SKM-1 (cell line): Measurements from ENCODE around the gene RHBDL1.
A peak's percentile ranks its signal among the peaks of the same experiment; 100 is the strongest.

ENCODE experiments used
- DNase-seq: peaks from one replicate; lab custom pipeline; 2025; ENCODE audit not compliant: unreplicated experiment; lab: John Stamatoyannopoulos, UW

The RHBDL1 gene

DNA sequence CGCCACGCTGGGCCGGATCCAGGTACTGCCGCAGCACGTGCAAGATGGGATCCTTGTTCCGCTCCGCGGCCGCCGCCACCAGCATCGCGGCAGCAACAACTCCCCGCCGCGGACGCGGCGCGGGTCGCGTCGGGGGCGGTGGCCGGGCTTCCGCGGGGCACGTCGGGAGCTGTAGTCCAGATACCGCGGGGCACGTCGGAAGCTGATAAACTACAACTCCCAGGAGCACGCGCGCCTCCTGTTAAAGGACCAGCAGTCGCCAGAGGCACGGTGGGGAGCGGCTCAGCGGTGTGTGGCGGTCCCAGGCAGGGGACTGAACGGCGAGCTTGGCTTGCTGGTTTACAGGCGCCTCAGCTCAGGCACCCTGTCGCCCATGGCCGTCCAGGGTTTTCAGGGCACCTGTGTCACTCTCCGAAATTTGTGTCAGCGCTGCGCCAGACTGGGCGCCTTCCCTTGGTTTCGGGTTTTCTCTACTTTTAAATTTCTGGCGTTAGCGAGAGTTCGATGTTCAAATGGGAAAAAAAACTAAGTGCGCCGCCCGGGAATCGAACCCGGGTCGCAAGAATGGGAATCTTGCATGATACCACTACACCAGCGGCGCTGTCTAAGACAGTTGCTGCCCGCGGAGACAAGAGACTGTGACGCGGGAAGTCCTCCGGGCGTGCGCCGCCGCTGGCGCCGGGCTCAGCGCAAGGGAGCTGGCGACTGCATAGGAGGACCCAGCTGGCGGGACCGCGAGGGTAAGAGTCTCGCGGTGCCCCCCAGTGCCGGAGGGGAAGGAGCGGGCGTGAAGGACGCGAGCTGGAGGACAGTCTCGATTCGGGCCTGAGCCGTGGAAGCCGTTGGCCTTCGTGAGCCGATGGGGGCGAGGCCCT, 39.0 kb upstream of the RHBDL1 start, which contains the start of gene METTL26:
METTL26 (minus strand) TSS at position 100 of the 875 bp plus-strand sequence; CDS start at position 85, 15 bp downstream.
- peak; percentile 87 for DNase-seq

GRCh38 chr16:637081-638018, 38.1 kb upstream of the RHBDL1 start:
- DNase-seq = no peak

- DNase-seq = no peak
Observed at GRCh38 chr16:638034-638543, 37.4 kb upstream of the RHBDL1 start.

DNA sequence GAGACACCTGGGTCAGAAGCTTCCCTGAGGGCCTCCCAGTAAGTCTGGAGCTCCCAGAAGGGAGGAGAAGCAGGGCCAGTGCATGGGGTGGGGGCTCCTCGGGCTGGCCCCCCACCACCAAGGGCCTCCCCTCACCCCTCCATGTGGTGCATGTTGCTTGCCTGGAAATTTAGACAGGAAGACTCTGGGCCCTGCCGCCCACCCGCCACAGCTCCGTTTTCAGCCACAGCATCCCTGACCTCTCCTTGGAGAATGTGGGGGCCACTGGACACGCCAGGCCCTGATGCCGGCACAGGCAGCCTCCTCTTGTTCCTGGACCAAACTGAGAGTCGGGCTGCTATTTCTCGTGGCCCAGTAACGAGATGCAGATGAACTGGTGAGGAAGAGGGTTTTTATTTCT, 36.6 kb upstream of the RHBDL1 start:
- no peak for DNase-seq

- no peak for DNase-seq
Observed at GRCh38 chr16:640614-641013, 34.9 kb upstream of the RHBDL1 start.

DNA sequence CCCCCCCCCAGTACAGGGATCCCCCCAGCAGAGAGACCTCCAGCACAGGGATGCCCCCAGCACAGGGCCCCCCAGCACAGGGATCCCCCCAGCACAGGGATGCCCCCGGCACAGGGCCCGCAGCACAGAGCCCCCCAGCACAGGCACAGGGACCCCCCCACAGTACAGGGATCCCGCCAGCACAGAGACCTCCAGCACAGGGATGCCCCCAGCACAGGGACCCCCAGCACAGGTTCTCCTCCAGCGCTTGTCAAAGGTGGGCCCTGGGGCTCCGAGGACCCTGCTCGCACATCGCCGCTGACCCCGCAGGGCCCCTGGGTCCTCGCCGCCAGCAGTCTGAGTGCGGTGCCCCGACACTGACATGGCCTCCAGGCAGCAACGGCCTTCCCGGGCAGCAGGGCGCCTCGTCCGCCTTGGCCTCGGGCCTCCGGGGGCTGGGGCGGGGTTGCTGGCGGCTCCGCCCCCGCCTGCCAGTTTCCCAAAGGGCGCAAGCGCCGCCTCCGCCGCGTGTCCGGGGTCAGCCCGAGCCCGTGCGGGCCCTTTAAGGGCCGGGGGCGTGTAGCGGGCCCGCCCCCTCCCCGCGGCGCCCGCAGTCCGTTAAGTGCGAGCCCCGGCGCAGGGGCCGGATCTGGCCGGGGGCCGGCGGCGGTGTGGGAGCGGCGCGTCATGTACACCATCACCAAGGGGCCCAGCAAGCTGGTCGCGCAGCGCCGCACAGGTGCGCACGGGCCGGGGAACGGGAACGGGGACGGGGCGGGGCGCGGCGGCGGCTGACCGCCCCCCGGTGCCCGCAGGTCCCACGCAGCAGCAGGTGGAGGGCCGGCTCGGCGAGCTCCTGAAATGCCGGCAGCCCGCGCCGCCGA, 33.9 kb upstream of the RHBDL1 start, which contains the start of gene MCRIP2:
MCRIP2 (plus strand) TSS at position 503 of the 863 bp plus-strand sequence; CDS start at position 667, 164 bp downstream.
- DNase-seq = peak; percentile 56

- DNase-seq = peak; percentile 58
Observed at GRCh38 chr16:642189-643049, 33.1 kb upstream of the RHBDL1 start.

- DNase-seq = no peak
Observed at GRCh38 chr16:643050-643368, 32.5 kb upstream of the RHBDL1 start.

- no peak for DNase-seq
Observed at GRCh38 chr16:644556-644955, 30.9 kb upstream of the RHBDL1 start.

DNA sequence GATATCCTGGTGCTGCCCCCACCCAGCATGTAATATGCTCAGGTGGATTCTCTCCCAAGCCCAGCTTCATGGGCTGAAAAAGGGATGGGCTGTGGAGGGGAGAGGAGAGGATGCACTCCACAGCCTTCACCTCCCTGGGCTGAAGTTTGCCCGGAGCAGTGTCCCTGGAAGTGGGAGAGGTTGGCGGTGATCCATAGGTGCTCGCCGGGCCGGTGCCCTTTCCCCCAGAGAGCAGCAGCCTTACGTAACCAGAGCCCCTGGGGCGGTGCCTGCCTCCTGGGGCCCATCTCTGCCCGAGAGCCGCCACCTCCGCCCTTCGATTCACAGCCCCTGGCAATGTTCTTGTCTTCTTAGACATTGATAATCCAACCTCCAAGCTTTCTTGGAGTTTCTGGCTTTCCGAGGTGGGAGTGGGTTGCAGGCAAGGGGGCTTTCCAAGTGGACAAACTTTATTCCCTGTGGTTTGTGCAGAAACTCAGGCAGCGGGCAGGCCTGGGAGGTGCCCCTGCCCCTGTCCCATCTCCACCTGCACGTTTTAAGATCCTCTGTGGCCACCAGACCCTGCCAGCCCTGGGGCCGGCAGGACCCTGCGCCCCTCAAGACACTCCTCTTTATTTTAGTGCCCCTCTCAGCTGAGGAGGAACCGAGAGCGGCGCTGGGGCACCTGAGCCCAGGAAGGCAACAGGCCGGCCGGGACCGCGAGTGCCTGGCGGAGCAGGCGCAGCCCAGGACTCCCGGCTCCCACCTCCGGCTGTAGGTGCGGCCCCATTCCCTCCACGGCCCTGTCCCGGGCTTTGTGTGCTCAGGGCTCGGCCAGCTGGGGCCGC, 29.4 kb upstream of the RHBDL1 start:
- DNase-seq = no peak

DNA sequence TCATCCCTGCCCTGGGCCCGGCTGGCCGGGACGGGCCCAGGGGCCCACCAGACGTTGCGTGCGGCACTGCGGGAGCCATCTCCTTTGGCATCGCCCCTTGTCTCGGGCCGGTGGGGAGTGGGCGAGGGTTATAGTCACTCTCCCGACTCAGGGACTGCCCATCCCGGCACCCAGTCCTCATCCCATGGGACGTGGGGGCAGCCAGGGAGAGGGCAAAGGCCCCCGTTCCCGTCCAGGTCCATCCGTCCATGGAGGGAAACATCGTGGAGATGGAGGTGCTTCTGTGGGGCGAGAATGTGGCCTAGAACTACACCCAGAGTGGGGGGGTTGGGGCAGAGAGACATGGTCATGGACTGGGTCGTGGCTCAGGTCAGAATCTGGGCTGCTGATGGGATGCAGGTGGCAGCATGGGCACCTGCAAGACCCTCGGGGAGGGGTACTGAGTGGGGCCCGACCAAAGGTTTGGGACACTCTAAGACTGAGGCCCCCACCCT, 28.7 kb upstream of the RHBDL1 start:
- no peak for DNase-seq

- DNase-seq = no peak
Observed at GRCh38 chr16:647173-647902, 28.1 kb upstream of the RHBDL1 start.

- DNase-seq = no peak
Observed at GRCh38 chr16:648071-648780, 27.2 kb upstream of the RHBDL1 start.

DNA sequence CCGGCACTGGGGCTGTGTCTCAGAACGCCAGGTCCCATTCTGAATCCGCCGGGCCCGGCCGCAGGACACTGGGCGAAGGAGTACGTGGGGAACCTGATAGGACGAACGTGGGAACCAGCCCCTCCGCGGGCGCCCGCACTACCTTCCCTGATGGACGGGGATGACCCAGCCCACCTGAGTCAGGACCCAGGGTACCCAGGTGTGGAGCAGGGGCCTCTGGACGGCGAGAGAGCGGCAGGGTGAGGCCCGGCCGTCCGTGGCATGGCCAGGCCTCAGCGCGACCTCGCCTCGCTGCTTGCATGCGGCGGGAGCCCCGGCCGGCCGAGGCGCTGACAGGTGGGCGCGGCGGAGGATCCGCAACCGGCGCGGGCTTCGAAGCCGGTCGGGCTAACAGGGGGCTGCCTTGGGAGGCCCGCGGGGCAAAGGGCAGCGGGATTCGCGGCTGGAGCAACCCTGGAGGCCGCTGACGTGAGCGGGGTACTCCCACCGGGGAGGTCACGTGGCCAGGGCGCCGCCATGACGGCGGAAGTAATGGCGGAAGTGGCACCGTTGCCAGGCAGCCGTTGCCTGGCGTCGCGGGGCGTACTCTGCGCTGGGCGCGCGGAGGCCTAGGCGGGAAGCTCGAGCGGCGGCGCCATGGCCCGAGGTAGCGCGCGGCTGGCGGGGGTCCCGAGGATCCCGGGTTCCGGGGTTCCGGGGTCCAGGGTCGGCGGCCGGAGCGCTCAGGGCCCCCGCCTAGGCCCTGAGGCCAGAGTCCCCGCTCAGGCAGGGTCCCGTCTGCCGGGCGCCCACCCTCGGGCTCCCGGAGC, 26.5 kb upstream of the RHBDL1 start, which contains the start of gene WDR90:
WDR90 (plus strand) TSS at position 585 of the 809 bp plus-strand sequence; CDS start at position 637, 52 bp downstream.
- peak; percentile 71 for DNase-seq

DNA sequence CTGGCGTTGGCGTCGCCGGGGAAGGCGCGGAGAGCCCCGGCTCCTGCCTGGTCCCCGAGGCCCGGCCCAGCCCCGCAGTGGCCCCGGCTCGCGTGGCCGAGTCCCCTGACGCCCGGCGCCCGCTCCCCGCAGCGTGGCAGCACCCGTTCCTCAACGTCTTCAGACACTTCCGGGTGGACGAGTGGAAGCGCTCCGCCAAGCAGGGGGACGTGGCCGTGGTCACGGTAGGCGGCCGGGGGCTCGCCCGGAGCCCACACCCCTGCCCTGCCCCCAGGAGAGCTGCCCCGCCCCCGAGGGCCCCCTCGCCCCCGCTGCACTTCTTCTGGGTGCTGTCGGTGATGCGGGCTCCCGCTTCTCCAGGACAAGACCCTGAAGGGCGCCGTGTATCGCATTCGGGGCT, 25.8 kb upstream of the RHBDL1 start:
- no peak for DNase-seq

GRCh38 chr16:651844-652243, 23.6 kb upstream of the RHBDL1 start:
- DNase-seq = no peak
